HEK293 (cell line): ENCODE results near the gene KHSRP.

Experiments
- CTCF ChIA-PET: fragments of 350-600 bp; formaldehyde crosslinking; extraction: SDS; loops from one replicate; lab custom pipeline; 2021; ENCODE audit warnings: antibody characterized with exemption; lab: Yijun Ruan, JAX
- POLR2A ChIA-PET: fragments of 300-600 bp; formaldehyde crosslinking; extraction: SDS; loops from one replicate; lab custom pipeline; 2020; ENCODE audit warnings: antibody characterized with exemption, inconsistent platforms; lab: Yijun Ruan, JAX
- H3K27ac ChIP-seq: fragments of 200-500 bp; sonication (Bioruptor generic); 2 replicates; pipeline ENCODE4 v1.5.1; 2014; ENCODE audit warnings: low read depth, low read length, control low read depth, inconsistent platforms; ENCODE audit errors: extremely low read depth
- H3K36me3 ChIP-seq, 2 experiments: fragments of 200-500 bp in 1 of 2; sonication (Bioruptor generic) in 1 of 2; 1 replicate in 1 of 2; 2 replicates in 1 of 2; pipeline ENCODE4 v1.5.1; 2014 to 2017; ENCODE audit warnings: inconsistent platforms in 2 of 2, low read length in 2 of 2; ENCODE audit not compliant: control insufficient read depth in 2 of 2, insufficient read depth in 1 of 2
- H3K4me1 ChIP-seq: fragments of 200-500 bp; sonication (Bioruptor generic); 2 replicates; pipeline ENCODE4 v1.5.1; 2014; ENCODE audit warnings: mild to moderate bottlenecking, low read length, inconsistent platforms; ENCODE audit not compliant: control insufficient read depth, insufficient read depth
- H3K4me3 ChIP-seq: 2 replicates; pipeline ENCODE4 v1.5.1; 2011; ENCODE audit warnings: low read depth, mild to moderate bottlenecking, control low read depth, low read length, moderate library complexity
- H3K9me3 ChIP-seq: fragments of 200-500 bp; sonication (Bioruptor generic); 2 replicates; pipeline ENCODE4 v1.5.1; 2014; ENCODE audit warnings: low read depth, low read length, inconsistent platforms; ENCODE audit not compliant: control insufficient read depth, insufficient read depth
- BCL6B ChIP-seq: fragments of 450-650 bp; formaldehyde crosslinking; IDR thresholded peaks from 2 replicates; pipeline ENCODE4 v1.5.1; 2017; ENCODE audit warnings: missing biosample characterization, missing genetic modification characterization
- IKZF3 ChIP-seq: fragments of 450-650 bp; IDR thresholded peaks from 2 replicates; pipeline ENCODE4 v1.5.0; 2018; ENCODE audit warnings: missing biosample characterization, mild to moderate bottlenecking, missing genetic modification characterization, moderate library complexity
- KLF17 ChIP-seq: fragments of 450-650 bp; formaldehyde crosslinking; IDR thresholded peaks from 2 replicates; pipeline ENCODE4 v1.5.1; 2016; ENCODE audit warnings: missing biosample characterization, missing genetic modification characterization
- KLF9 ChIP-seq: fragments of 450-650 bp; formaldehyde crosslinking; IDR thresholded peaks from 2 replicates; pipeline ENCODE4 v1.5.1; 2016; ENCODE audit warnings: missing biosample characterization, missing genetic modification characterization, low read depth
- PRDM10 ChIP-seq: fragments of 450-650 bp; formaldehyde crosslinking; IDR thresholded peaks from 2 replicates; pipeline ENCODE4 v1.5.1; 2016; ENCODE audit warnings: missing biosample characterization, missing genetic modification characterization
- SALL2 ChIP-seq: fragments of 450-650 bp; formaldehyde crosslinking; IDR thresholded peaks from 2 replicates; pipeline ENCODE4 v1.5.0; 2017; ENCODE audit warnings: missing biosample characterization, mild to moderate bottlenecking, missing genetic modification characterization, borderline replicate concordance
- TRIM28 ChIP-seq: IDR thresholded peaks from 2 replicates; pipeline ENCODE4 v1.6.1; 2011; ENCODE audit warnings: low read length, control low read depth, borderline replicate concordance
- ZBTB17 ChIP-seq: fragments of 450-650 bp; formaldehyde crosslinking; IDR thresholded peaks from 2 replicates; pipeline ENCODE4 v1.5.1; 2016; ENCODE audit warnings: missing biosample characterization, missing genetic modification characterization
- ZNF114 ChIP-seq: fragments of 450-650 bp; formaldehyde crosslinking; IDR thresholded peaks from 2 replicates; pipeline ENCODE4 v1.5.0; 2017; ENCODE audit warnings: missing biosample characterization, missing genetic modification characterization
- ZNF155 ChIP-seq: fragments of 450-650 bp; formaldehyde crosslinking; IDR thresholded peaks from 2 replicates; pipeline ENCODE4 v1.5.1; 2016; ENCODE audit warnings: missing biosample characterization, missing genetic modification characterization
- ZNF221 ChIP-seq: fragments of 450-650 bp; formaldehyde crosslinking; IDR thresholded peaks from 2 replicates; pipeline ENCODE4 v1.5.1; 2017; ENCODE audit warnings: missing biosample characterization, missing genetic modification characterization, borderline replicate concordance
- ZNF223 ChIP-seq: fragments of 450-650 bp; formaldehyde crosslinking; IDR thresholded peaks from 2 replicates; pipeline ENCODE4 v1.5.1; 2016; ENCODE audit warnings: missing biosample characterization, missing genetic modification characterization
- ZNF311 ChIP-seq: fragments of 450-650 bp; formaldehyde crosslinking; IDR thresholded peaks from 2 replicates; pipeline ENCODE4 v1.5.1; 2017; ENCODE audit warnings: missing biosample characterization, missing genetic modification characterization, borderline replicate concordance
- ZNF398 ChIP-seq: fragments of 450-650 bp; formaldehyde crosslinking; IDR thresholded peaks from 2 replicates; pipeline ENCODE4 v1.5.1; 2017; ENCODE audit warnings: missing biosample characterization, missing genetic modification characterization
- ZNF501 ChIP-seq: fragments of 450-650 bp; formaldehyde crosslinking; IDR thresholded peaks from 2 replicates; pipeline ENCODE4 v1.5.1; 2016; ENCODE audit warnings: missing biosample characterization, missing genetic modification characterization
- ZNF514 ChIP-seq: fragments of 450-650 bp; formaldehyde crosslinking; IDR thresholded peaks from 2 replicates; pipeline ENCODE4 v1.5.1; 2016; ENCODE audit warnings: missing biosample characterization, missing genetic modification characterization
- ZNF548 ChIP-seq: fragments of 450-650 bp; formaldehyde crosslinking; IDR thresholded peaks from 2 replicates; pipeline ENCODE4 v1.5.1; 2016; ENCODE audit warnings: missing biosample characterization, missing genetic modification characterization
- ZNF558 ChIP-seq: fragments of 450-650 bp; formaldehyde crosslinking; IDR thresholded peaks from 2 replicates; pipeline ENCODE4 v1.5.1; 2016; ENCODE audit warnings: missing biosample characterization, missing genetic modification characterization
- ZNF571 ChIP-seq: fragments of 450-650 bp; formaldehyde crosslinking; IDR thresholded peaks from 2 replicates; pipeline ENCODE4 v1.5.0; 2017; ENCODE audit warnings: missing biosample characterization, missing genetic modification characterization
- ZNF580 ChIP-seq: fragments of 450-650 bp; formaldehyde crosslinking; IDR thresholded peaks from 2 replicates; pipeline ENCODE4 v1.5.1; 2016; ENCODE audit warnings: missing biosample characterization, missing genetic modification characterization
- ZNF626 ChIP-seq: fragments of 450-650 bp; sonication (Bioruptor Pico); formaldehyde crosslinking; IDR thresholded peaks from 2 replicates; pipeline ENCODE4 v1.5.1; 2018; ENCODE audit warnings: missing biosample characterization, missing genetic modification characterization, inconsistent platforms
- ZNF76 ChIP-seq: fragments of 450-650 bp; formaldehyde crosslinking; IDR thresholded peaks from 2 replicates; pipeline ENCODE4; 2016; ENCODE audit warnings: low read depth, missing biosample characterization, missing genetic modification characterization, borderline replicate concordance
- ZSCAN16 ChIP-seq: fragments of 450-650 bp; formaldehyde crosslinking; IDR thresholded peaks from 2 replicates; pipeline ENCODE4 v1.5.1; 2016; ENCODE audit warnings: missing biosample characterization, missing genetic modification characterization

The KHSRP gene

GRCh38 chr19:6402837-6403608 lies 21.6 kb downstream of the KHSRP start:
- TF ChIP-seq ZNF571 (tag by site-specific recombination) (no peak), ZNF501 (tag by site-specific recombination) (no peak), ZNF311 (tag by site-specific recombination) (no peak), ZNF114 (tag by site-specific recombination) (no peak), BCL6B (tag by site-specific recombination) (no peak), ZNF398 (tag by site-specific recombination) (no peak), ZNF223 (tag by site-specific recombination) (no peak), ZBTB17 (tag by site-specific recombination) (no peak)
- Histone ChIP-seq H3K36me3 (no peaks in the 10 kb centered on the region), H3K9me3 (no peaks in the 10 kb centered on the region), H3K4me1 (no peaks in the 10 kb centered on the region), H3K27ac (no peak overlapping the region), H3K4me3 (no peak overlapping the region)
- ChIA-PET POLR2A (no interaction called here), CTCF (no interaction called here)

- CTCF ChIA-PET, result interaction anchor here (0.6 kb wide), 1 partner anchor 92 kb away, joined by 3 read pairs; no protein-coding TSS in a partner anchor
Measured at GRCh38 chr19:6402058-6402457, 22.6 kb downstream of the KHSRP start.

More at GRCh38 chr19:6402058-6402457, 22.6 kb downstream of the KHSRP start:
- no peaks in the 10 kb centered on the region for H3K36me3 ChIP-seq
- no peaks in the 10 kb centered on the region for H3K9me3 ChIP-seq
- no peak overlapping the region for H3K4me3 ChIP-seq
- no peak for TF ChIP-seq ZNF580 (tag by site-specific recombination)
- no peak for TF ChIP-seq ZNF76 (tag by site-specific recombination)
- no peak for TF ChIP-seq SALL2 (tag by site-specific recombination)
- no peak for TF ChIP-seq ZNF311 (tag by site-specific recombination)
- no peak for TF ChIP-seq ZSCAN16 (tag by site-specific recombination)
- TF ChIP-seq IKZF3 (tag by site-specific recombination), result no peak
- no peak for TF ChIP-seq PRDM10 (tag by site-specific recombination)
- TF ChIP-seq TRIM28, result no peak
- no peak for TF ChIP-seq ZNF514 (tag by site-specific recombination)
- TF ChIP-seq ZNF548 (tag by site-specific recombination), result no peak
- TF ChIP-seq ZNF626 (tag by site-specific recombination), result no peak
- TF ChIP-seq BCL6B (tag by site-specific recombination), result no peak
- TF ChIP-seq KLF9 (tag by site-specific recombination), result no peak
- TF ChIP-seq ZNF155 (tag by site-specific recombination), result no peak
- no peak for TF ChIP-seq KLF17 (tag by site-specific recombination)
- TF ChIP-seq ZNF558 (tag by site-specific recombination), result no peak
- TF ChIP-seq ZNF221 (tag by site-specific recombination), result no peak
- TF ChIP-seq, all 188 proteins: peak for 0
- H3K27ac ChIP-seq, result no peak overlapping the region
- H3K4me1 ChIP-seq, result no peaks in the 10 kb centered on the region
- POLR2A ChIA-PET, result no interaction called here
